ENCODE results near the gene DNAAF5. TPM values are rescaled to one million over a fixed set of nuclear protein-coding genes. Genes with fewer than 3 reads are reported as not detected.

The DNAAF5 gene
- total and polyA plus RNA-seq, 2 donors = 10.6 to 20.9 TPM

- no peak overlapping the region for H3K27ac ChIP-seq (ENCODE audit: low read depth)
- no peaks in the 10 kb centered on the region for H3K36me3 ChIP-seq (ENCODE audit: insufficient read depth)
- no peak for DNase-seq (ENCODE audit: extremely low spot score)
- no peak overlapping the region for H3K4me3 ChIP-seq (ENCODE audit: low read depth, low read length)
- H3K4me1 ChIP-seq (ENCODE audit: insufficient read depth) = no peaks in the 10 kb centered on the region
- WGBS = 88% methylated on average over 16 of the region's 16 CpGs
These were observed 12.8 kb upstream of the DNAAF5 start for GRCh38 chr7:713488-714230.

GRCh38 chr7:714251-714671 lies 12.2 kb upstream of the DNAAF5 start:
- no peaks in the 10 kb centered on the region for H3K36me3 ChIP-seq (ENCODE audit: insufficient read depth)
- H3K4me3 ChIP-seq (ENCODE audit: low read depth, low read length) = no peak overlapping the region
- no peak overlapping the region for H3K27ac ChIP-seq (ENCODE audit: low read depth)
- WGBS = 84% methylated on average over 13 of the region's 13 CpGs
- DNase-seq (ENCODE audit: extremely low spot score) = no peak
- H3K4me1 ChIP-seq (ENCODE audit: insufficient read depth) = no peaks in the 10 kb centered on the region

GRCh38 chr7:716222-716621 lies 10.3 kb upstream of the DNAAF5 start:
- no peak overlapping the region for H3K27ac ChIP-seq (ENCODE audit: low read depth)
- WGBS = 71% methylated on average over 10 of the region's 10 CpGs
- DNase-seq (ENCODE audit: extremely low spot score) = no peak

GRCh38 chr7:716636-717035 lies 9.9 kb upstream of the DNAAF5 start:
- DNase-seq (ENCODE audit: extremely low spot score) = no peak
- no peak overlapping the region for H3K4me3 ChIP-seq (ENCODE audit: low read depth, low read length)
- WGBS = 83% methylated on average over 11 of the region's 11 CpGs
- H3K36me3 ChIP-seq (ENCODE audit: insufficient read depth) = no peaks in the 10 kb centered on the region
- no peaks in the 10 kb centered on the region for H3K4me1 ChIP-seq (ENCODE audit: insufficient read depth)
- H3K27ac ChIP-seq (ENCODE audit: low read depth) = no peak overlapping the region

More at GRCh38 chr7:716222-716621, 10.3 kb upstream of the DNAAF5 start:
- Histone ChIP-seq H3K36me3 (ENCODE audit: insufficient read depth) (no peaks in the 10 kb centered on the region), H3K4me1 (ENCODE audit: insufficient read depth) (no peaks in the 10 kb centered on the region), H3K4me3 (ENCODE audit: low read depth, low read length) (no peak overlapping the region)

GRCh38 chr7:721619-722248 lies 4.8 kb upstream of the DNAAF5 start:
- WGBS = 98% methylated on average over 5 of the region's 5 CpGs
- Histone ChIP-seq H3K4me3 (ENCODE audit: low read depth, low read length) (no peak overlapping the region), H3K36me3 (ENCODE audit: insufficient read depth) (no peaks in the 10 kb centered on the region), H3K27ac (ENCODE audit: low read depth) (no peak overlapping the region), H3K4me1 (ENCODE audit: insufficient read depth) (no peaks in the 10 kb centered on the region)
- no peak for DNase-seq (ENCODE audit: extremely low spot score)

- no peak overlapping the region for H3K4me3 ChIP-seq (ENCODE audit: low read depth, low read length)
- WGBS = 98% methylated on average over 9 of the region's 9 CpGs
These were observed 3.0 kb upstream of the DNAAF5 start for GRCh38 chr7:723541-723940.

GRCh38 chr7:724298-724697 lies 2.2 kb upstream of the DNAAF5 start:
- DNase-seq (ENCODE audit: extremely low spot score) = no peak
- WGBS = 92% methylated on average over 7 of the region's 7 CpGs
- no peaks in the 10 kb centered on the region for H3K36me3 ChIP-seq (ENCODE audit: insufficient read depth)
- H3K4me1 ChIP-seq (ENCODE audit: insufficient read depth) = no peaks in the 10 kb centered on the region
- no peak overlapping the region for H3K27ac ChIP-seq (ENCODE audit: low read depth)
- H3K4me3 ChIP-seq (ENCODE audit: low read depth, low read length) = no peak overlapping the region

More at GRCh38 chr7:723541-723940, 3.0 kb upstream of the DNAAF5 start:
- DNase-seq (ENCODE audit: extremely low spot score) = no peak
- Histone ChIP-seq H3K27ac (ENCODE audit: low read depth) (no peak overlapping the region), H3K36me3 (ENCODE audit: insufficient read depth) (no peaks in the 10 kb centered on the region), H3K4me1 (ENCODE audit: insufficient read depth) (no peaks in the 10 kb centered on the region)

GRCh38 chr7:725223-726005 lies 1.1 kb upstream of the DNAAF5 start:
- 82% methylated on average over 8 of the region's 8 CpGs for WGBS
- H3K4me3 ChIP-seq (ENCODE audit: low read depth, low read length) = no peak overlapping the region
- no peaks in the 10 kb centered on the region for H3K36me3 ChIP-seq (ENCODE audit: insufficient read depth)
- DNase-seq (ENCODE audit: extremely low spot score) = no peak
- no peak overlapping the region for H3K27ac ChIP-seq (ENCODE audit: low read depth)
- no peaks in the 10 kb centered on the region for H3K4me1 ChIP-seq (ENCODE audit: insufficient read depth)

GRCh38 chr7:726854-727103 lies 280 bp downstream of the DNAAF5 start:
- peak overlapping the region; percentile 99 for H3K4me3 ChIP-seq (ENCODE audit: low read depth, low read length)
- WGBS = under 1% methylated on average over 39 of the region's 39 CpGs
- no peaks in the 10 kb centered on the region for H3K4me1 ChIP-seq (ENCODE audit: insufficient read depth)
- H3K27ac ChIP-seq (ENCODE audit: low read depth) = no peak overlapping the region
- DNase-seq (ENCODE audit: extremely low spot score) = no peak
- H3K36me3 ChIP-seq (ENCODE audit: insufficient read depth) = no peaks in the 10 kb centered on the region

GRCh38 chr7:727104-727805 lies 756 bp downstream of the DNAAF5 start, which contains the start of gene PRKAR1B:
Gene PRKAR1B, minus strand, starts transcription at chr7:727281. Its CDS starts 15,776 bp downstream, at chr7:711505.
- Histone ChIP-seq H3K36me3 (ENCODE audit: insufficient read depth) (no peaks in the 10 kb centered on the region), H3K4me1 (ENCODE audit: insufficient read depth) (no peaks in the 10 kb centered on the region), H3K27ac (ENCODE audit: low read depth) (peak within 1 kb of the TSS; percentile 31), H3K4me3 (ENCODE audit: low read depth, low read length) (peak within 1 kb of the TSS; percentile 99)
- no peak for DNase-seq (ENCODE audit: extremely low spot score)
- 1% methylated on average over 66 of the region's 66 CpGs for WGBS

- no peak overlapping the region for H3K27ac ChIP-seq (ENCODE audit: low read depth)
- H3K36me3 ChIP-seq (ENCODE audit: insufficient read depth) = no peaks in the 10 kb centered on the region
- no peaks in the 10 kb centered on the region for H3K4me1 ChIP-seq (ENCODE audit: insufficient read depth)
- DNase-seq (ENCODE audit: extremely low spot score) = no peak
- 25% methylated on average over 21 of the region's 21 CpGs for WGBS
- H3K4me3 ChIP-seq (ENCODE audit: low read depth, low read length) = peak overlapping the region; percentile 99
These were observed 1.4 kb downstream of the DNAAF5 start for GRCh38 chr7:727806-728460.

GRCh38 chr7:728602-729001 lies 2.1 kb downstream of the DNAAF5 start:
- no peaks in the 10 kb centered on the region for H3K4me1 ChIP-seq (ENCODE audit: insufficient read depth)
- DNase-seq (ENCODE audit: extremely low spot score) = no peak
- no peak overlapping the region for H3K4me3 ChIP-seq (ENCODE audit: low read depth, low read length)
- no peak overlapping the region for H3K27ac ChIP-seq (ENCODE audit: low read depth)
- WGBS = 89% methylated on average over 9 of the region's 9 CpGs
- H3K36me3 ChIP-seq (ENCODE audit: insufficient read depth) = no peaks in the 10 kb centered on the region

All from urinary bladder (tissue), 4 donors.